Esophagus (tissue), 2 donors: ENCODE results near the gene MCL1. TPM values are rescaled to one million over a fixed set of nuclear protein-coding genes. Genes with fewer than 3 reads are reported as not detected.

ENCODE experiments used
- H3K27ac ChIP-seq, 2 donors: one replicate each; pipeline ENCODE4 v1.5.1; 2013; ENCODE audit warnings: low read depth in 2 of 2, mild to moderate bottlenecking in 2 of 2, inconsistent platforms in 1 of 2, low read length in 1 of 2, moderate library complexity in 1 of 2
- H3K27me3 ChIP-seq, 2 donors: one replicate each; pipeline ENCODE4 v1.6.1; 2013; ENCODE audit warnings: low read length in 2 of 2, control low read depth in 1 of 2, mild to moderate bottlenecking in 1 of 2; ENCODE audit not compliant: insufficient read depth in 2 of 2, control insufficient read depth in 1 of 2
- H3K36me3 ChIP-seq, 2 donors: one replicate each; pipeline ENCODE4 v1.6.1; 2013; ENCODE audit warnings: low read length in 1 of 2; ENCODE audit not compliant: control insufficient read depth in 2 of 2, insufficient read depth in 2 of 2
- H3K4me1 ChIP-seq, 2 donors: one replicate each; pipeline ENCODE4 v1.6.1; 2013; ENCODE audit warnings: low read length in 1 of 2; ENCODE audit not compliant: control insufficient read depth in 2 of 2, insufficient read depth in 2 of 2
- H3K4me3 ChIP-seq, 2 donors: one replicate each; pipeline ENCODE4 v1.5.1; 2013; ENCODE audit warnings: low read length in 2 of 2, mild to moderate bottlenecking in 2 of 2, low read depth in 1 of 2, moderate library complexity in 1 of 2
- H3K9me3 ChIP-seq, 2 donors: one replicate each; pipeline ENCODE4 v1.6.1; 2013; ENCODE audit warnings: mild to moderate bottlenecking in 2 of 2, low read depth in 1 of 2, low read length in 1 of 2, moderate library complexity in 1 of 2; ENCODE audit not compliant: control insufficient read depth in 2 of 2, insufficient read depth in 1 of 2
- WGBS, 2 donors: extraction: QIAGEN DNeasy Blood & Tissue Kit; methylation state at CpG; one replicate each; pipeline ENCODE4 v1.1.7; 2013; 5-methylcytosine and 5-hydroxymethylcytosine counted together
- polyA plus RNA-seq, 2 donors: library from polyadenylated mRNA; stranded (reverse); fragments of 200-250 nt; gene quantifications; one replicate each; pipeline ENCODE4 v1.2.3, GENCODE V29; 2013
- donor health status: healthy with polysubstance abuse.
- donor health status: Bipolar disorder and iron deficiency.

Gene MCL1
- polyA plus RNA-seq, 2 donors = 99.3 to 101 TPM

DNA sequence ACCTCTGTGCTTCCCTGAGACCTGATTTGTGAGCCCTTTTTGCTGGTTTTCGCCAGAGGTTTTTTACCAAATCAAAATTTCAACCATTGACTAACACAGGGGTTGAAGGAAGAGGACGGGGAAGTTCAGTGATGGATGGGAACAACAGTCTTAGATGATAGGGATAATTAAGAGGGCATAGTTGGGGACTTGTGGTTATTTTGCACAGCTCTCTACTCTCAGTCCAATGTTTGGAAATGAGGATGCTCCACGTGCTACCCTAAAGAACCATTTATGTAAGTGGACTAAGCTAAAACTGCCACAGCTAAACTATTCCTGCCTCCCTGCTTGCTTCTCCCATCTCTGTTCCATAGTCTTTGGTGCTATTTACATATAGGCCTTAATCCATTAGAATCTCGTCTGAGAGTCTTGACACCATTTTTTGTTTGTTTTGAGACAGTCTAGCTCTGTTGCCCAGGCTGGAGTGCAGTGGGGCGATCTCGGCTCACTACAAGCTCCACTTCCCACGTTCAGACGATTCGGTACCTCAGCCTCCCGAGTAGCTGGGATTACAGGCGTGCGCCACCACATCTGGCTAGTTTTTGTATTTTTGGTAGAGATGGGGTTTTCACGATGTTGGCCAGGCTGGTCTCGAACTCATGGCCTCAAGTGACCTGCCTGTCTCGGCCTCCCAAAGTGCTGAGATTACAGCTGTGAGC is 684 bp upstream of the MCL1 start:
- WGBS, 2 donors = 69% methylated on average over 15 of the region's 15 CpGs
- no peaks in the 10 kb centered on the region for H3K27me3 ChIP-seq
- H3K4me3 ChIP-seq = peak overlapping the region; percentile 38 to 52
- H3K9me3 ChIP-seq = no peaks in the 10 kb centered on the region
- peaks cover 2 to 10% of the 10 kb centered on the region in 2 donors for H3K36me3 ChIP-seq
- peaks cover 0 to 3% of the 10 kb centered on the region in 2 donors for H3K4me1 ChIP-seq
- H3K27ac ChIP-seq = peak overlapping the region; percentile 92 to 99

DNA sequence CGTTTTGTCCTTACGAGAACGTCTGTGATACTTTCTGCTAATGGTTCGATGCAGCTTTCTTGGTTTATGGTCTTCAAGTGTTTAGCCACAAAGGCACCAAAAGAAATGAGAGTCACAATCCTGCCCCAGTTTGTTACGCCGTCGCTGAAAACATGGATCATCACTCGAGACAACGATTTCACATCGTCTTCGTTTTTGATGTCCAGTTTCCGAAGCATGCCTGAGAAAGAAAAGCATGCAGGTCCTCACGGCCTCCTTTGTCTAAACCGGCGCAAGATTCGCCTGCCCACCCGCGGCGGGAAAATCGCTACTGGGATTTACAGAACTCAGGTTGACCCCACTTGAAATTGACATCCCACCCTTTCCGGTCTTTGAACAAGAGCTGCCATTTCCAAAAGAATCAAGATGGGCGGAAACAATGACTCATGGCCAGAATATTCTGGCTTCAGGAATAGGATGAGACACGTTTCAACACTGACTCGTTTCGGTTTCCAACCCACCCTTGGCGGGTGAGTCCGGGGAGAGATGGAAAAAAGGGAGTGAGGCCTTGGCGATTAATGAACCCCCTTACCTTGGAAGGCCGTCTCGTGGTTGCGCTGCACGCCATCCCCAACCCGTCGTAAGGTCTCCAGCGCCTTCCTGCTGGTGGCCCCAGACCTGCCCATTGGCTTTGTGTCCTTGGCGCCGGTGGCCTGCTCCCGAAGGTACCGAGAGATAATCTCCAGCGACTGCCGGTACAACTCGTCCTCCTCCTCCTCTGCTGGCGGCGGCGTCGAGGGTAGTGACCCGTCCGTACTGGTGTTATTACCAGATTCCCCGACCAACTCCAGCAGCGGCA is 919 bp downstream of the MCL1 start:
- 0% methylated on average over 50 of the region's 50 CpGs for WGBS, 2 donors
- Histone ChIP-seq H3K27me3 (no peaks in the 10 kb centered on the region), H3K4me3 (peak overlapping the region; percentile 91 to 95), H3K9me3 (no peaks in the 10 kb centered on the region), H3K27ac (peak overlapping the region; percentile 99 to 100), H3K36me3 (peaks cover 2 to 14% of the 10 kb centered on the region in 2 donors), H3K4me1 (peaks cover 0 to 5% of the 10 kb centered on the region in 2 donors)

DNA sequence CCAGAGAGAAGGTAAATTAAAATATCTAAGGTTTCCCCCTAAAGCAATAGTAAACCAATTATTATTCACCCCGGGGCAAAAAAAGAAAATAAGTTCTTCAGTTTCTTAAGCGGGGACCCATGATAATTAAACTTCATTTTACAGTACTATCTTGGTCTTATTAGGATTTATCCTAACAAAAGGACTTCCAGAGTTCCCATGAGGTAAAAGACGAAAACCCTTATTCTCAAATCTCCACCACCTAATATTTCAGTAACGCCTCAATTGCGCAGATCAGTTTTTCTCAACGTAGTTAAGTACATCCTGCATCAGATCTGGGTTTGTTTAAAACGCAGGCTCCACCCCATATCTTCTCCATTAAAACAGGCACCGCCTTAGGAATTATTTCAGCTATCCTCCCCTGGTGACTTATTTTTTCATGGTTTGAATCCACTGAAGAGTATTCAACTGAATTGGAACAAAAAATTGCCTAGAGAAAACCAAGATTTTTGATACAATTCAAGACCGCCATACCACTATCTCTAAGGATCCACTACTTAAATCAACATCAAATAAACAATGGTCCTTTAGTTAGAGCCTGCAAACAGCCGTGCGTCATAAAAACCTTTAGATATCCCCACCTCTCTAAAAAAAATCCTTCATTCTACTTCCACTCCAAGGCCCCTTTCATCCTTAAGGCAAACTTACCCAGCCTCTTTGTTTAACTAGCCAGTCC is 1.7 kb downstream of the MCL1 start:
- peaks cover 2 to 19% of the 10 kb centered on the region in 2 donors for H3K36me3 ChIP-seq
- peak overlapping the region; percentile 99 to 100 for H3K27ac ChIP-seq
- no peaks in the 10 kb centered on the region for H3K27me3 ChIP-seq
- no peaks in the 10 kb centered on the region for H3K9me3 ChIP-seq
- peak overlapping the region; percentile 91 to 95 for H3K4me3 ChIP-seq
- H3K4me1 ChIP-seq = peaks cover 0 to 5% of the 10 kb centered on the region in 2 donors
- WGBS, 2 donors = 1% methylated on average over 11 of the region's 11 CpGs

DNA sequence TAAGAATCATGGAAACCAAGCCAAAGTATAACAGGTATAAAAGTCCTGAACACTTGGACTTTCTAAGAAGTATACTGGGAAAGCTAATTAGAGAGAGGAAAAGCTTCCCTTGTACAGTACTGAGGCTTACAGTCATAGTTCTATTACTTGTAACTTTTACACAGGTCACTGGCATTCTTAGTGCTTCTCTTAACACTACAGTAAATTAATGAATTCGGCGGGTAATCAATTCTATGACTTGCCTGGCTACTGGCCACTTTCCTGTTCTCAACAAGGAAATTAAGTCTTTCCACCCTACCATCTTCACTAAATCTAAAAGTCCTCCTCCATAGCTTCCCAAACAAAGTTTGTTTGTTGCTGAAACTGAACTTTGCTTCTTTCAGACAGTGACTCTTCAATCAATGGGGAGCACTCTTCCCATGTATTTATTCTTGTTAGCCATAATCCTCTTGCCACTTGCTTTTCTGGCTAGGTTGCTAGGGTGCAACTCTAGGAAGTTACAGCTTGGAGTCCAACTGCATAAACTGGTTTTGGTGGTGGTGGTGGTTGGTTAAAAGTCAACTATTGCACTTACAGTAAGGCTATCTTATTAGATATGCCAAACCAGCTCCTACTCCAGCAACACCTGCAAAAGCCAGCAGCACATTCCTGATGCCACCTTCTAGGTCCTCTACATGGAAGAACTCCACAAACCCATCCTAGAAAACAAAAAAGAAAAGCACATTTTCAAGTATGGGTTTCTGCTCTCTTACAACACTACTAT is 2.4 kb downstream of the MCL1 start:
- Histone ChIP-seq H3K4me3 (peak overlapping the region; percentile 52 to 95), H3K27ac (peak overlapping the region; percentile 68 to 83), H3K9me3 (no peaks in the 10 kb centered on the region), H3K27me3 (no peaks in the 10 kb centered on the region), H3K36me3 (peaks cover 2 to 19% of the 10 kb centered on the region in 2 donors), H3K4me1 (peaks cover 0 to 5% of the 10 kb centered on the region in 2 donors)
- 0 to 15% methylated on average over 2 of the region's 2 CpGs for WGBS, 2 donors

DNA sequence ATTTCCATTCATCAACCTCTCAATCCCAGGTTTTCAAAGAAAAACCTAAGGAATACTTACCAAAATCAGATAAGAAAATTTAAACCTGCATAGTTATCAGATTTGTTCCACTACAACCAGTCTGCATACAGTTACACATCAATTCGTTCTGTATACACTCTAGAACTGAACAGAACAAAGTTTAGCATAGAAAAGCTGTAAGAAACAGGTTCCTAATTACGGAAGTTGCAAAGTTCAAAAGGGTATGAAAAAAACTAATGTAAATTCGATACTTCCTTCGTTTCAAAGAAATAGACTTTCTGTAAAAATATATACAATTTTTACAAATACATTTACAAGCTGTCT is 3.1 kb downstream of the MCL1 start:
- H3K27ac ChIP-seq = no peak overlapping the region
- H3K27me3 ChIP-seq = no peaks in the 10 kb centered on the region
- H3K4me3 ChIP-seq = peak overlapping the region in 1 of 2 donors; percentile 95
- peaks cover 2 to 19% of the 10 kb centered on the region in 2 donors for H3K36me3 ChIP-seq
- H3K4me1 ChIP-seq = peaks cover 0 to 5% of the 10 kb centered on the region in 2 donors
- no peaks in the 10 kb centered on the region for H3K9me3 ChIP-seq
- WGBS, 2 donors = 1% methylated on average over 4 of the region's 4 CpGs

DNA sequence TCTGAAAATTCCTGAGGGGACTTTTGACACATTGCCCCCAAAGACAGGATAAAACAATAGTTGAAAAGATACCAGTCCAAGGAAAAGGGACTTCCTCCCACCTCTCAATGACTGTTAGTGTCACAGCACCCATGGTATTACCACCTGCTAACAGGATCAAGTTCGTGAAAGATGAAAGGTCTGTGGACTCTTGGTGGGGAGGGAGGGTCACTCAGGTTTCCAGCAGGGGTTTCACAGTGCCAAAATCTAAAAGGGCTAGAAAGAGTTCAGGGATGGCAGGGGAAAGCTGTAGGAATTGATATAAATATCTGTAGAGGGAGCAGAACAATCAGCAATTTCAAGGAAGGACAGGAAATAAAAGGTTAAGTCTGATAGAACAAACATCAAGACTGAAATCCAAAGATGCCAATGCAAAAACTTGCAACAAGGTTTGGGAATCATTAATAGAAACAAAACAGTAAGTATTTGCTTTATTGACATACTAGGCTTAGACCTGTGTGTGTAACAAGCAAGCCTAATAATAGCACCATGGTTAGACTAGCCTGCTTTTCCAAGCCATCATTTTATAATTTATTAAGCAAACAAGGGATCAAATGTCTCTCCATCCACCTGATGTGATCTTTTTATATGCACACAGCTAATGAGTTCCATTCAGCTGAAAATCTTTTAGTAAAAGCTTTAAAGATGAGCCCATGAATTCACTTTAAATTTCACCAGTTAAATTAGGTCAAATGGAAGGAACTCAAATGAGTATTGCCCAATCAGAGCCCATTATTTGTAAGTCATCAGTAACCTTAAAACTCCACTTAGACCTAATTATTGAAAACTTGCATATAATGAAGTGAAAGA is 3.7 kb downstream of the MCL1 start:
- Histone ChIP-seq H3K27me3 (no peaks in the 10 kb centered on the region), H3K4me1 (peaks cover 0 to 5% of the 10 kb centered on the region in 2 donors), H3K36me3 (peaks cover 2 to 19% of the 10 kb centered on the region in 2 donors), H3K9me3 (no peaks in the 10 kb centered on the region), H3K27ac (peak overlapping the region; percentile 41 to 78), H3K4me3 (peak overlapping the region; percentile 39 to 95)
- 0 to 2% methylated on average over 1 of the region's 1 CpG for WGBS, 2 donors

- peaks cover 0 to 4% of the 10 kb centered on the region in 2 donors for H3K4me1 ChIP-seq
- WGBS, 2 donors = 20 to 26% methylated on average over 4 of the region's 4 CpGs
- H3K4me3 ChIP-seq = peak overlapping the region in 1 of 2 donors; percentile 95
- H3K27me3 ChIP-seq = no peaks in the 10 kb centered on the region
- peaks cover 2 to 19% of the 10 kb centered on the region in 2 donors for H3K36me3 ChIP-seq
- no peaks in the 10 kb centered on the region for H3K9me3 ChIP-seq
- H3K27ac ChIP-seq = peak overlapping the region in 1 of 2 donors; percentile 78
Measured at GRCh38 chr1:150575072-150575489, 4.3 kb downstream of the MCL1 start.

- no peaks in the 10 kb centered on the region for H3K27me3 ChIP-seq
- H3K36me3 ChIP-seq = peaks cover 2 to 19% of the 10 kb centered on the region in 2 donors
- peak overlapping the region; percentile 40 to 95 for H3K4me3 ChIP-seq
- WGBS, 2 donors = 29 to 39% methylated on average over 6 of the region's 6 CpGs
- H3K27ac ChIP-seq = peak overlapping the region; percentile 34 to 68
- no peaks in the 10 kb centered on the region for H3K9me3 ChIP-seq
- peaks cover 0 to 10% of the 10 kb centered on the region in 2 donors for H3K4me1 ChIP-seq
Measured at GRCh38 chr1:150574260-150575071, 4.9 kb downstream of the MCL1 start.
